Testis (tissue), 3 donors: Measurements from ENCODE around the gene SMARCB1. TPM values are rescaled to one million over a fixed set of nuclear protein-coding genes. Genes with fewer than 3 reads are reported as not detected.

ENCODE experiments used
- DNase-seq: peaks from one replicate; pipeline ENCODE4 v3.0.0-alpha.2; 2019
- H3K27ac ChIP-seq, 2 donors: fragments of 200-600 bp; sonication (generic); one replicate each; pipeline ENCODE4 v1.5.1; 2019
- H3K27me3 ChIP-seq: fragments of 200-600 bp; sonication (generic); one replicate; pipeline ENCODE4 v1.5.1; 2019
- H3K36me3 ChIP-seq: fragments of 200-600 bp; sonication (generic); one replicate; pipeline ENCODE4 v1.5.1; 2017; ENCODE audit warnings: low read depth; ENCODE audit errors: missing control alignments
- H3K4me1 ChIP-seq: fragments of 200-600 bp; sonication (generic); one replicate; pipeline ENCODE4 v1.5.1; 2019
- H3K4me3 ChIP-seq, 2 donors: fragments of 200-600 bp; sonication (generic); one replicate each; pipeline ENCODE4 v1.5.1; 2017 to 2019
- H3K9me3 ChIP-seq: fragments of 200-600 bp; sonication (generic); one replicate; pipeline ENCODE4 v1.5.1; 2017
- POLR2A ChIP-seq: fragments of 450-650 bp; IDR thresholded peaks from one replicate; pipeline ENCODE4 v1.6.1; 2017; ENCODE audit warnings: antibody characterized with exemption, mild to moderate bottlenecking, moderate library complexity
- WGBS, 2 donors: methylation state at CpG; one replicate each; pipeline ENCODE4 v1.1.5; 2018; 5-methylcytosine and 5-hydroxymethylcytosine counted together
- intact Hi-C: fragments of 100-400 bp; cut with DNase I; formaldehyde crosslinking; loops from one replicate; pipeline ENCODE4 v1.15.1; 2023; ENCODE audit warnings: low total_unique reads
- polyA plus RNA-seq: library from polyadenylated mRNA; stranded (reverse); fragments of 350-450 nt; fragmentation: Illumina TruSeq; extraction: RNeasy Lipid Tissue Mini Kit (QIAGEN cat#74804); gene quantifications from one replicate; pipeline ENCODE4 v1.2.3, GENCODE V29; 2014; ENCODE audit warnings: low read depth, low replicate concordance; ENCODE audit not compliant: insufficient read depth
- total RNA-seq, 2 donors: library from RNA; depleted of rRNA; stranded (reverse); fragments of >200 nt; gene quantifications; one replicate each; pipeline ENCODE4 v1.2.3, GENCODE V29; 2016
- TF ChIP-seq, protein P1 (sequence below), 3 experiments: fragments of 450-650 bp in 2 of 3; fragments of 200-600 bp in 1 of 3; sonication (generic) in 1 of 3; IDR thresholded peaks; one replicate each; pipeline ENCODE4 v1.5.1; 2016 to 2019; ENCODE audit warnings: antibody characterized with exemption in 3 of 3, mild to moderate bottlenecking in 2 of 3, moderate library complexity in 1 of 3

Gene SMARCB1
- total and polyA plus RNA-seq, 3 donors from 2014 or later: 158 to 165 (median 160) TPM

DNA sequence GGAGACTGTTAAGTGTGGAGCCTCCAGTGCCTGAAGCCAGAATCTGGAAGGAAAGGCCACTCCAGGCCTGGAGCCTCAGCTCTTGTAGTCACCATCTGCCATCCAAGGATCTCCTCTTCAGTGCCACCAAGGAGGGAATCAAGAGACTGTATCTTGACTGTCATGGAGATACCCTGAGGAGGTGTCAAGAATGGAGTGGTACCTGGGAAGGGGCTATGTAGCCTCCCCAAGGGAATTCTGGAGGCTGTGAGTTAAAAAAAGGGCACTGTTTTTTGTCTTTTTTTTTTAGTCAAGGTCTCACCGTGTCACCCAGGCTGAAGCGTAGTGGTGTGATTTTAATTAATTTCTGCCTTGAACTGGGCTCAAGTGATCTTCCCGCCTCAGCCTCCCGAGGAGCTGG is 27.2 kb upstream of the SMARCB1 start:
- no peaks in the 10 kb centered on the region for H3K9me3 ChIP-seq
- TF ChIP-seq POLR2A: no peak
- TF ChIP-seq, protein P1, sequence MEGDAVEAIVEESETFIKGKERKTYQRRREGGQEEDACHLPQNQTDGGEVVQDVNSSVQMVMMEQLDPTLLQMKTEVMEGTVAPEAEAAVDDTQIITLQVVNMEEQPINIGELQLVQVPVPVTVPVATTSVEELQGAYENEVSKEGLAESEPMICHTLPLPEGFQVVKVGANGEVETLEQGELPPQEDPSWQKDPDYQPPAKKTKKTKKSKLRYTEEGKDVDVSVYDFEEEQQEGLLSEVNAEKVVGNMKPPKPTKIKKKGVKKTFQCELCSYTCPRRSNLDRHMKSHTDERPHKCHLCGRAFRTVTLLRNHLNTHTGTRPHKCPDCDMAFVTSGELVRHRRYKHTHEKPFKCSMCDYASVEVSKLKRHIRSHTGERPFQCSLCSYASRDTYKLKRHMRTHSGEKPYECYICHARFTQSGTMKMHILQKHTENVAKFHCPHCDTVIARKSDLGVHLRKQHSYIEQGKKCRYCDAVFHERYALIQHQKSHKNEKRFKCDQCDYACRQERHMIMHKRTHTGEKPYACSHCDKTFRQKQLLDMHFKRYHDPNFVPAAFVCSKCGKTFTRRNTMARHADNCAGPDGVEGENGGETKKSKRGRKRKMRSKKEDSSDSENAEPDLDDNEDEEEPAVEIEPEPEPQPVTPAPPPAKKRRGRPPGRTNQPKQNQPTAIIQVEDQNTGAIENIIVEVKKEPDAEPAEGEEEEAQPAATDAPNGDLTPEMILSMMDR (IDR thresholded peaks at IDR 0.05): no peak
- intact Hi-C loops: no loop called here
- no peaks in the 10 kb centered on the region for H3K36me3 ChIP-seq
- H3K27ac ChIP-seq: no peak overlapping the region
- DNase-seq: no peak
- WGBS, 2 donors: 91 to 95% methylated on average over 4 of the region's 4 CpGs
- no peak overlapping the region for H3K4me3 ChIP-seq
- H3K27me3 ChIP-seq: no peaks in the 10 kb centered on the region
- H3K4me1 ChIP-seq: no peaks in the 10 kb centered on the region

GRCh38 chr22:23760056-23760455 is 26.7 kb upstream of the SMARCB1 start:
- WGBS, 2 donors: 81 to 93% methylated on average over 6 of the region's 6 CpGs
- Histone ChIP-seq H3K36me3 (no peaks in the 10 kb centered on the region), H3K27me3 (no peaks in the 10 kb centered on the region), H3K4me1 (no peaks in the 10 kb centered on the region), H3K9me3 (no peaks in the 10 kb centered on the region), H3K27ac (no peak overlapping the region), H3K4me3 (no peak overlapping the region)
- no peak for DNase-seq
- no peak for TF ChIP-seq POLR2A
- TF ChIP-seq, protein P1 (IDR thresholded peaks at IDR 0.05): no peak
- intact Hi-C loops: no loop called here

- Histone ChIP-seq H3K4me3 (peak within 1 kb of the TSS in 1 of 2 donors; percentile 17), H3K9me3 (no peaks in the 10 kb centered on the region), H3K4me1 (peaks cover 7% of the 10 kb centered on the region), H3K27ac (no peak within 1 kb of the TSS), H3K27me3 (no peaks in the 10 kb centered on the region), H3K36me3 (no peaks in the 10 kb centered on the region)
- TF ChIP-seq, protein P1 (IDR thresholded peaks at IDR 0.05): no peak
- no peak for TF ChIP-seq POLR2A
- WGBS, 2 donors: 40 to 54% methylated on average over 6 to 23 of the region's 23 CpGs
- no peak for DNase-seq
- intact Hi-C loops: no loop called here
Measured at GRCh38 chr22:23762842-23763578, 23.8 kb upstream of the SMARCB1 start, which contains the start of gene C22orf15. Gene C22orf15, plus strand, starts transcription at chr22:23762990. Its CDS starts 317 bp downstream, at chr22:23763307.

- no peaks in the 10 kb centered on the region for H3K27me3 ChIP-seq
- intact Hi-C loops: no loop called here
- no peaks in the 10 kb centered on the region for H3K9me3 ChIP-seq
- no peak for TF ChIP-seq POLR2A
- TF ChIP-seq, protein P1 (IDR thresholded peaks at IDR 0.05): no peak
- H3K4me1 ChIP-seq: peaks cover 7% of the 10 kb centered on the region
- H3K4me3 ChIP-seq: peak overlapping the region in 1 of 2 donors; percentile 17
- H3K27ac ChIP-seq: no peak overlapping the region
- H3K36me3 ChIP-seq: no peaks in the 10 kb centered on the region
- no peak for DNase-seq
- 38 to 43% methylated on average over 17 of the region's 17 CpGs for WGBS, 2 donors
Measured at GRCh38 chr22:23763579-23763945, 23.2 kb upstream of the SMARCB1 start.

DNA sequence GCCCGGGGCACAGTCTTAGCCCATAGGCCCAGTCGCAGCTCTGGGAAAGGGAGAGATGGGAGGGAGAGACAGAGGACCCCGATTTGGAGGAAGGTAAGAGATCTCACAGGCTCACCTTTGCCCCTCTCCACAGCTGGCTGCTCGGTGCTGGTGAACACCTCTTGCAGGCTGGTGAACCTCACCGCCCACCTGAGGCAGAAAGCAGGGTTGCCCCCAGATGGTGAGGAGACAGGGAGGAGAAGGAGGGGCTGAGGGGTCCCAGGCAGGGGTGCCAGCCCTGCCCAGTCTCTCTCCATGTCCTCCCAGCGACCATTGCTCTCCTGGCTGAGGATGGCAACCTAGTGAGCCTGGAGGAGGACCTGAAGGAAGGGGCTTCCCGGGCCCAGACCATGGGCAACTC is 22.8 kb upstream of the SMARCB1 start:
- Histone ChIP-seq H3K27me3 (no peaks in the 10 kb centered on the region), H3K4me3 (no peak overlapping the region), H3K27ac (no peak overlapping the region), H3K36me3 (no peaks in the 10 kb centered on the region), H3K4me1 (peaks cover 7% of the 10 kb centered on the region), H3K9me3 (no peaks in the 10 kb centered on the region)
- TF ChIP-seq, protein P1 (IDR thresholded peaks at IDR 0.05): no peak
- TF ChIP-seq POLR2A: no peak
- intact Hi-C loops: no loop called here
- no peak for DNase-seq
- WGBS, 2 donors: 69 to 74% methylated on average over 4 to 7 of the region's 7 CpGs
